T-helper 22 cell (primary cell): ENCODE measurements around the gene CRY1.
A peak's percentile ranks its signal among the peaks of the same experiment; 100 is the strongest.

Experiments used
- DNase-seq: peaks from one replicate; pipeline ENCODE4 v3.0.0-alpha.2; 2020; ENCODE audit warnings: low read depth

CRY1 gene

DNA sequence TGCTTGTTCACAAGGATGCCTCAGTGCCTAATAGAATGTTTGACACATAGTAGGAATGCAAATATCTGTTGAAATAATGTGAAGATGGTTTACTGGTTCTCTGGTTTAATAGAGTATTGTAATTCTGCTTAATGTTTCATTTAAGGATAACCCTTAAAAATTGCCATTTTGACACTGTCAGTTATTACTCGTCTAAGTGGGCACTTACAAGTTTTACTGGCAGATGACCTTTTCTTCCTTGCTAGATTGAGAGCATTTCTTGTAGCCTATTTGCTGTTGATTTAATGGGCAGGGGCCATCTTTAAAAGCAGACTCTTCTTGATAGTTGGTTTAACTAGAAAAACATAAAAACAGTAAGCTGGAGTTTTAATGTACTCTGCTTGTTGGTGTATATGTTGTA, 135.8 kb downstream of the CRY1 start:
- no peak for DNase-seq

GRCh38 chr12:106956048-106956578, 137.2 kb downstream of the CRY1 start:
- DNase-seq, result peak; percentile 43

- DNase-seq, result peak; percentile 85
Measured at GRCh38 chr12:106955377-106956047, 137.8 kb downstream of the CRY1 start, which contains the start of gene TMEM263. Gene TMEM263, plus strand, starts transcription at chr12:106955907. Its CDS starts 11,210 bp downstream, at chr12:106967117.

- DNase-seq, result peak; percentile 1
Measured at GRCh38 chr12:106954462-106955376, 138.6 kb downstream of the CRY1 start.

DNA sequence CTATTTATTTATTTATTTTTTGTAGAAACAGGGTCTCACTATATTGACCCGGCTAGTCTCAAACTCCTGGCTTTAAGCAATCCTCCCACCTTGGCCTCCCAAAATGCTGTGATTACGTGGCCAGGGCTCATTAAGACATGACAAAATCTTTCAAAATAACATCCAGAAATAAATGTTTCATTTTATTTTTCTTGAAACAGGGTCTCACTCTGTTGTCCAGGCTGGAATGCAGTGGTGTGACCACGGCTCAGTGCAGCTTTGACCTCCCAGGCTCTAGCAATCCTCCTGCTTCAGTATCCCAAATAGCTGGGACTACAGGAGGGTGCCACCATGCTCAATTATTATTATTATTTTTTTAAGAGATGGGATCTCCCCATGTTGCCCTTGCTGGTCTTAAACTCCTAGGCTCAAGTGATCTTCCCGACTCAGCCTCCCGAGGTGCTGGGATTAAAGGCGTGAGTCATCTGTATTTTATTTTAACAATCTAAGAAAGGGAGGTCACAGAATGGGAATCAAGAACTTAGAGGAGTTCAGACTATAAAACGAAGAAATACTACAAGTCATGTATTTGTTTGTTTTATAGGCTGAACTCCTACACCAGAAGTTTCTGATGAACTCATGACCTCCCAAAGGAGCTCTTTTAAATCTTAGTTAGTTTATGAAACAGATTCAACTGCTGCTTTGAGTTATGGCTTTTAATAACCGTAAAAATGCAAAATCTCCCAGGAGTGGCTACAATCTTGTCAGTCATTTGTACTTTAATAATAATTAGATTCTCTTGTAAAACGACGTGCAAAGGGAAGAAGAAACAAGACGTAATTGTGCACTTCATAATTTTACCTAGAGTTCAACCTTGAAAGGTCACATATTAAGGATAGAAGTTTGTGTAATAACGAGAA, 139.7 kb downstream of the CRY1 start:
- no peak for DNase-seq

DNA sequence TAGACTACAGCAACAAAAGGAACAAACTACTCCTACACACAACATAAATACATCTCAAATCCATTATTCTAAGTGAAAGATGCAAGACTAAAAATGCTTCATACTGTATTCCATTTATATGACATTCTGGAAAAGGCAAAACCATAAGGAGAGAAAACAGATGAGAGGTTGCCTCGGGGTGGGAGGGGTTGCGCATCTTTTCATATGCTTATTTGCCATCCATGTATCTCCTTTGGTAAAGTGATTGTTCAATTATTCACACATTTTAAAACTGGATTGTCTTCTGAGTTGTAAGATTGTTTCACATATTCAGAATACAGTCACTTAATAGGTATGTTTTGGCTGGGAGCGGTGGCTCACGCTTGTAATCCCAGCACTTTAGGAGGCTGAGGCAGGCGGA, 142.8 kb downstream of the CRY1 start:
- DNase-seq, result no peak

GRCh38 chr12:106947461-106947860, 145.9 kb downstream of the CRY1 start:
- no peak for DNase-seq

GRCh38 chr12:106945261-106945851, 148.0 kb downstream of the CRY1 start:
- DNase-seq, result no peak

DNA sequence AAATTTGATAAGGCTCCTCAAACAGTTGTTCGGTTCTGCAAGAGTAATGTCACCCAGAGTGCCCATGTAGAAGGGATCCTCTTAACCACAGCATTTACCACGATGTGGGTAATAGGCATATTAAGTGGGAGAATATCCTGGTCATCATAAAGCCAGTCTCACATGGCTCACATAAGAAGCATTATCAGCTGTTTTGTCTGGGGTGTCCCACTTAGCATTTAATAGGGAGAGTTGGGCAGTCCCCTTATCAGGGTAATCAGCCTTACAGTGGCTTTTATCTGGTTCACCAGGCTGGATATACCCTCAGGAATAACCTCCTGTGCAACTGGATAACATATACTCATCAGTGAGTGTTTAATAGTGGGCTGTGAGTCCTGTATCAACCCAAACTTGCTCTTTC, 150.6 kb downstream of the CRY1 start:
- DNase-seq, result no peak

DNA sequence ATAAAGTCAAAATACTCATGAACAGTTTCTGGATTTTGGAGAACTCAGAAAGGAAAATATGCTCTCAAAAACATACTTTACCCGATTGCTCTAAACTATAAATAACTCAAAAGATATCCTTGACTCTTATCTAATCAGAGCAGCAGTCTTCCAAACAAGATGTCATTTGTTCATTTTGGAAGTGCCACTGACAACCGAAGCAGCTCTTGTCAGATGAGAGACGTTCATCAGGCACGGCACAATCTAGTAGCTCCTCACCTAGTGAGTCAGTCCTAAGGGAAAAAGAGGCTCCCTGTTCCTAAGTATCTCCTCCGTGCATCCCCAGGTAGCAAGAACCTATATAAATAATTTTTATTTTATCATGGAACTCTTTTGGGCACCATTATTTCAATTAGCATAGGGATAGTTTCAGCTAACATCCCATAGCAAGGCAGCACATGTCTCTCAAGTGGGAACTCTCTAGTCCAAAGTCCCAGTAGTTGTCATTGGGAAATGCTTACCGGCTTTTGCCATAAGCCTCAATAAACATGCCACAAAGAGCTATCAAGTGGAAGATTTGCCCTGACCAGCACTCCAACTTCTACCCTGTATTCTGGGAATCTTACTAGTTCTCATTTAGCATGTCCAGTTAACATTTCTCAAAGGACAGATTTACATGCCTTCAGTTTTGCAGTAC, 151.7 kb downstream of the CRY1 start:
- DNase-seq, result no peak
